Midbrain (tissue), 1 donor: Measurements from ENCODE around the gene OR4E2.
"Not testable (repeated sequence)": the region's sequence is repeated elsewhere in the genome, so short reads cannot be mapped to it uniquely, and the experiment has no call there.

ENCODE experiments used
- DNase-seq: peaks from one replicate; lab custom pipeline; 2025; lab: John Stamatoyannopoulos, UW

OR4E2 gene

DNA sequence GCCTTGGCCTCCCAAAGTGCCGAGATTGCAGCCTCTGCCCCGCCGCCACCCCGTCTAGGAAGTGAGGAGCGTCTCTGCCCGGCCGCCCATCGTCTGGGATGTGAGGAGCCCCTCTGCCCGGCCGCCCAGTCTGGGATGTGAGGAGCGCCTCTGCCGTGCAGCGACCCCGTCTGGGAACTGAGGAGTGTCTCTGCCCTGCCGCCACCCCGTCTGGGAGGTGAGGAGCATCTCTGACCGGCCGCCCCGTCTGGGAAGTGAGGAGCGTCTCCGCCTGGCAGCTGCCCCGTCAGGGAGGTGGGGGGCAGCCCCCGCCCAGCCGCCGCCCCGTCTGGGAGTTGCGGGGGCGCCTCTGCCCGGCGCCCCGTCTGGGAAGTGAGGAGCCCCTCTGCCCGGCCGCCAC is 44.0 kb downstream of the OR4E2 start:
- DNase-seq: not testable (repeated sequence)

DNA sequence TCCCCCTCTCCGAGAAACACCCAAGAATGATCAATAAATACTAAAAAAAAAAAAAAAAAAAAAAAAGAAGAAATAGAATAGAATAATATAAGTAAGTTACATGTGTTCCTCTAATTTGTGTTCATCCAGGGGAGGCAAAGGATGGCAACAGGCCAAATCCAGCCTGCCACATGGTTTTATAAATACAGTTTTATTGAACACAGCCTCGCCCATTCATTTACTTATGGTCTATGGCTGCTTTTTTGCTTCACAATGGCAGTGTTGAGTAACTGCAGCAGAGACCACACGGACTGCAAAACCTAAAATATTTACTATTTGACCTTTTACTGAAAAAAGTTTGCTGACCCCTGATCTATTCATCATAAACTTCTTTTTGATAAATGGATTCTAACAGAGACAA is 44.9 kb downstream of the OR4E2 start:
- not testable (repeated sequence) for DNase-seq

DNA sequence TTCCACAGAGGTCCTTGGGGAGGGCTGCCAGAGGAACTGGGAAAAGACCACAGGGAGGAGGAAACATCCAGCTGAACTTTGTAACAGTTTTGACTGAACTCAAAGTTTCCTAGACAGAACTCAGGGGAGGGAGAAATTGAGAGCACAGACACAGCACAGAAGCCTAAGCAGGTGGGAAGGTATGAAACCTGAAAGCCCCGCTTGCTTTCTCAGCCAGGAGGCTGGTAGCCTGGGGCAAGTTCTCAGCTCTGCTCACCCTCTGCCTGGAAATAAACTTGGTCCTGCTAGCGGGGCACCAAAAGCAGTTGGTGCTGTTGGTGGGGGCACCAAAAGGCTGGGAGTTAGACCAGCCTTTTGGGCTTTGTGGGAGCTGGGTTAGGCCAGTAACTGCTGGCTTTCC is 45.9 kb downstream of the OR4E2 start:
- DNase-seq: no peak

DNA sequence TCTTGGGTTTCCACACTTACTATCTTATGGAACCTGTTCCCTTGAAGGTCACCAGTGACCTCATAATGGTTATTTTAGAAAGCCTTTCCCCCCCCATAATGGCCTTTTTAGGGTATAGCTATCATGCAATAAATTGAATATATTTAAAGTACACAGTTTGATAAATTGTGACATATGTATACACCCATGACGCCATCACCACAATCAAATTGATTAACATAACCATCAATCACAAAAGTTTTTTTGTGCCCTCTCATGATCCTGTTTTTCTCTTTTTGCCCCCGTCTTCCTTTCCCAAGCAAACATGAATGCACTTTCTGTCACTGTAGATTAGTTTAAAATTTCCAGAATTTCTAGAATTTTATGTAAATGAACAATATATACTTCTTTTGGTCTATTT is 48.7 kb downstream of the OR4E2 start:
- no peak for DNase-seq

GRCh38 chr14:21703357-21704326 is 50.0 kb downstream of the OR4E2 start:
- DNase-seq: no peak

DNA sequence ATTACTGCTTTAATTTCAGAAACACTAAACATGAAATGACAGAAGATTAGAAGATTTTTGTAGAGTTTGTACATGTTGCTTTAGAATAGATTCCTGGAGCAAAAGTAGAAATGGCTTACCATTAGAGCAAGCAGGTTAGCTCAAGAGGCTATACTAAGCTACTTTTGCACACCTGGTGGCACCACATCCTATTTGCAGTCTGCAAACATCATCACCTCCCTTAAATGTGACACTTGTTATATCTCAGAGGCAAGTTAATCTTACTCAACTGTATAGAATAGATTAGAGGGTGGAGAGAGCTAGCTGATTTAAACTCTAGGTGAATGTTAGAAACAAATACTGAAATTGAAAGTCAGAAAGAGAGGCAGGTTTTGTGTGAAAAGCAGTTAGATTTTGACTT is 50.7 kb downstream of the OR4E2 start:
- no peak for DNase-seq

- DNase-seq: no peak
Measured at GRCh38 chr14:21711360-21711961, 57.8 kb downstream of the OR4E2 start.

- no peak for DNase-seq
Measured at GRCh38 chr14:21712036-21712435, 58.4 kb downstream of the OR4E2 start.

DNA sequence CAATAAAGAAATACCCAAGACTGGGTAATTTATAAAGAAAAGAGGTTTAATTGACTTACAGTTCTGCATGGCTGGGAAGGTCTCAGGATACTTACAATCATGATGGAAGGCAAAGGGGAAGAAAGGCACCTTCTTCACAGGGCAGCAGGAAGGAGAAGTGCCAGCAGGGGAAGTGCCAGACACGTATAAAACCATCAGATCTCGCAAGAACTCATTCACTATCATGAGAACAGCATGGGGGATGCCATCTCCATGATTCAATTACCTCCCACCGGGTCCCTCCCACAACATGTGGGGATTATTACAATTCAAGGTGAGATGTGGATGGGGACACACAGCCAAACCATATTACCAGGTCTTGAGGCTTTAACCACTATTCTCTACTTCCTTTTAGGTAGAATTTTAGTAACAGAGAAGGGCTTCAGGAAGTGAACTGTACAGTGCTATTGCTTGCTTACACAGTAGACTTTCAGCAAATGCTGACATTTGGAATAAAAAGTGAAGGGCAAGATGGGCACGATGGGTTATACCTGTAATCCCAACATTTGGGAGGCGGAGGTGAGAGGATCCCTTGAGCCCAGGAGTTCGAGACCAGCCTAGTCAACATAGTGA is 60.8 kb downstream of the OR4E2 start:
- DNase-seq: no peak
